IMR-90 (cell line): ENCODE data around the gene LOC101059915.

Experiments
- ATAC-seq: fragments of 200-7000 bp; cut with Tn5 transposase; 2 replicates; pipeline ENCODE4 v1.9.1; 2020; ENCODE audit warnings: low read depth, mild to moderate bottlenecking, moderate library complexity
- BruUV-seq: library from RNA; stranded (reverse); fragments of 400-500 nt; replicated peaks from 2 replicates; lab custom pipeline; 2021; lab: Mats Ljungman, UMichigan
- CTCF ChIA-PET: fragments of 300-600 bp; formaldehyde crosslinking; extraction: SDS; loops from one replicate; lab custom pipeline; 2021; ENCODE audit warnings: antibody characterized with exemption; lab: Yijun Ruan, JAX
- POLR2A ChIA-PET: fragments of 300-600 bp; sonication (Branson Sonifier 250); formaldehyde crosslinking; loops from one replicate; lab custom pipeline; 2022; ENCODE audit warnings: antibody characterized with exemption; ENCODE audit not compliant: unreplicated experiment; lab: Charles Lee
- DNase-seq: peaks from one replicate; pipeline ENCODE4 v3.0.0; 2013
- H2AFZ ChIP-seq: replicated peaks from 2 replicates; pipeline ENCODE3; 2013; ENCODE audit warnings: low read length, mild to moderate bottlenecking; ENCODE audit not compliant: poor library complexity
- H2AK5ac ChIP-seq: 2 replicates; pipeline ENCODE4 v1.6.1; 2013; ENCODE audit warnings: low read depth, low read length, inconsistent platforms
- H2AK9ac ChIP-seq: replicated peaks from 2 replicates; pipeline ENCODE3; 2013; ENCODE audit warnings: mild to moderate bottlenecking, low read depth, low read length, moderate library complexity; ENCODE audit not compliant: poor library complexity
- H2BK120ac ChIP-seq: 2 replicates; pipeline ENCODE4 v1.6.1; 2013; ENCODE audit warnings: low read depth, low read length, inconsistent platforms
- H2BK15ac ChIP-seq: 3 replicates; pipeline ENCODE4 v1.6.1; 2013; ENCODE audit warnings: low read depth, low read length, inconsistent platforms
- H2BK20ac ChIP-seq: 2 replicates; pipeline ENCODE4 v1.6.1; 2013; ENCODE audit warnings: low read depth, mild to moderate bottlenecking, inconsistent platforms, low read length, moderate library complexity
- H2BK5ac ChIP-seq: 2 replicates; pipeline ENCODE4 v1.6.1; 2013; ENCODE audit warnings: mild to moderate bottlenecking, low read depth, low read length, inconsistent platforms; ENCODE audit not compliant: poor library complexity, severe bottlenecking
- H3K14ac ChIP-seq: replicated peaks from 2 replicates; pipeline ENCODE4 v1.6.1; 2013; ENCODE audit warnings: low read depth, low read length, inconsistent platforms
- H3K18ac ChIP-seq: 2 replicates; pipeline ENCODE4 v1.6.1; 2013; ENCODE audit warnings: low read depth, low read length, control low read depth
- H3K23ac ChIP-seq: 2 replicates; pipeline ENCODE4 v1.6.1; 2013; ENCODE audit warnings: low read depth, low read length, inconsistent platforms
- H3K27ac ChIP-seq: 2 replicates; pipeline ENCODE4 v1.5.1; 2013; ENCODE audit warnings: mild to moderate bottlenecking, control low read depth, low read length; ENCODE audit not compliant: insufficient read depth
- H3K27me3 ChIP-seq: 2 replicates; pipeline ENCODE4 v1.6.1; 2013; ENCODE audit warnings: low read length; ENCODE audit not compliant: control insufficient read depth, insufficient read depth
- H3K36me3 ChIP-seq: 2 replicates; pipeline ENCODE4 v1.6.1; 2013; ENCODE audit warnings: low read length, mixed read lengths; ENCODE audit not compliant: control insufficient read depth, insufficient read depth
- H3K4ac ChIP-seq: 2 replicates; pipeline ENCODE4 v1.6.1; 2013; ENCODE audit warnings: low read depth, low read length, inconsistent platforms
- H3K4me1 ChIP-seq: 2 replicates; pipeline ENCODE4 v1.6.1; 2013; ENCODE audit warnings: low read length, mixed read lengths; ENCODE audit not compliant: control insufficient read depth, insufficient read depth
- H3K4me2 ChIP-seq: 2 replicates; pipeline ENCODE4 v1.6.1; 2013; ENCODE audit warnings: low read depth, mild to moderate bottlenecking, control low read depth, low read length, moderate library complexity
- H3K4me3 ChIP-seq: 2 replicates; pipeline ENCODE4 v1.5.1; 2013; ENCODE audit warnings: low read depth, mild to moderate bottlenecking, control low read depth, low read length, moderate library complexity; ENCODE audit not compliant: insufficient read depth
- H3K56ac ChIP-seq: 2 replicates; pipeline ENCODE4 v1.6.1; 2013; ENCODE audit warnings: low read length, inconsistent platforms; ENCODE audit not compliant: insufficient read depth; ENCODE audit errors: extremely low read depth
- H3K79me1 ChIP-seq, 2 experiments: 2 replicates each; pipeline ENCODE4 v1.6.1; 2013; ENCODE audit warnings: low read length in 2 of 2, inconsistent platforms in 1 of 2, low read depth in 1 of 2
- H3K9ac ChIP-seq: 2 replicates; pipeline ENCODE4 v1.6.1; 2013; ENCODE audit warnings: low read depth, low read length, control low read depth
- H3K9me1 ChIP-seq: 2 replicates; pipeline ENCODE4 v1.6.1; 2013; ENCODE audit warnings: low read length, inconsistent platforms; ENCODE audit not compliant: insufficient read depth
- H3K9me3 ChIP-seq: 2 replicates; pipeline ENCODE4 v1.6.1; 2013; ENCODE audit warnings: low read length; ENCODE audit not compliant: control insufficient read depth, insufficient read depth
- H4K20me1 ChIP-seq: 2 replicates; pipeline ENCODE4 v1.6.1; 2013; ENCODE audit warnings: low read length, inconsistent platforms; ENCODE audit not compliant: insufficient read depth
- H4K5ac ChIP-seq: 2 replicates; pipeline ENCODE4 v1.6.1; 2013; ENCODE audit warnings: mild to moderate bottlenecking, low read depth, low read length, control low read depth
- H4K8ac ChIP-seq, 2 experiments: 2 replicates each; pipeline ENCODE4 v1.6.1; 2013; ENCODE audit warnings: low read depth in 2 of 2, low read length in 2 of 2, control low read depth in 1 of 2, inconsistent platforms in 1 of 2
- H4K91ac ChIP-seq: 2 replicates; pipeline ENCODE4 v1.6.1; 2013; ENCODE audit warnings: low read depth, low read length, inconsistent platforms; ENCODE audit not compliant: insufficient read depth
- ELK1 ChIP-seq: fragments of 150-350 bp; IDR thresholded peaks from 2 replicates; pipeline ENCODE4 v1.6.1; 2016; ENCODE audit warnings: low read depth, mild to moderate bottlenecking, low read length, moderate library complexity, borderline replicate concordance
- FOS ChIP-seq: fragments of 150-350 bp; IDR thresholded peaks from 2 replicates; pipeline ENCODE4 v1.6.1; 2016; ENCODE audit warnings: low read depth, low read length
- MAFK ChIP-seq: IDR thresholded peaks from 2 replicates; pipeline ENCODE4 v1.6.1; 2012; ENCODE audit warnings: low read depth, low read length, improper control_type of control experiment
- POLR2A ChIP-seq: IDR thresholded peaks from 2 replicates; pipeline ENCODE4 v1.6.1; 2012; ENCODE audit warnings: mild to moderate bottlenecking, low read depth, low read length
- RAD21 ChIP-seq: IDR thresholded peaks from 2 replicates; pipeline ENCODE4 v1.6.1; 2012; ENCODE audit warnings: low read length, improper control_type of control experiment
- RFX5 ChIP-seq: IDR thresholded peaks from 2 replicates; pipeline ENCODE4 v1.8.0; 2012; ENCODE audit warnings: low read depth, mild to moderate bottlenecking, low read length, moderate library complexity
- WGBS, 2 experiments: methylation state at CpG; one replicate each; pipeline versions ENCODE4 v1.1.5 to v1.1.7; 2013; ENCODE audit warnings: missing lambda C conversion rate in 2 of 2; ENCODE audit not compliant: insufficient read length in 1 of 2; ENCODE audit errors: extremely low coverage in 2 of 2; 5-methylcytosine and 5-hydroxymethylcytosine counted together
- dilution Hi-C: fragments of 300-500 bp; cut with HindIII; formaldehyde crosslinking; loops from one replicate; pipeline ENCODE4 v1.14.3; 2018; ENCODE audit warnings: low sequenced_read_pairs; ENCODE audit not compliant: unreplicated experiment
- in situ Hi-C: fragments of 300-500 bp; cut with MboI; formaldehyde crosslinking; loops from 3 replicates; pipeline ENCODE4 v1.14.3; 2019; ENCODE audit warnings: low sequenced_read_pairs, inconsistent platforms, mixed read lengths
- intact Hi-C: fragments of 100-400 bp; cut with micrococcal nuclease; formaldehyde crosslinking; loops from 2 replicates; pipeline ENCODE4 v1.10.0; 2022
- TF ChIP-seq, protein P1 (sequence below): fragments of 150-350 bp; IDR thresholded peaks from 2 replicates; pipeline ENCODE4 v1.6.1; 2017; ENCODE audit warnings: mild to moderate bottlenecking, antibody characterized with exemption, low read length, low read depth
- TF ChIP-seq, protein P2 (sequence below): conservative IDR thresholded peaks from 2 replicates; pipeline ENCODE4 v1.5.1; 2012; ENCODE audit warnings: mild to moderate bottlenecking, low read depth, low read length, improper control_type of control experiment

The LOC101059915 gene

GRCh38 chrX:71638409-71638808 is 28.9 kb upstream of the LOC101059915 start:
- Histone ChIP-seq H2AFZ (no peak overlapping the region), H3K27ac (no peak overlapping the region), H3K27me3 (peaks cover 1% of the 10 kb centered on the region; the same call in 1 of the 2 replicates), H3K36me3 (no peaks in the 10 kb centered on the region), H4K5ac (no peak overlapping the region), H3K9me3 (no peaks in the 10 kb centered on the region), H3K4me2 (no peak overlapping the region), H4K91ac (no peak overlapping the region), H2AK5ac (no peak overlapping the region), H2BK120ac (no peak overlapping the region), H4K20me1 (no peaks in the 10 kb centered on the region), H3K9me1 (no peaks in the 10 kb centered on the region), H3K4me3 (no peak overlapping the region), H3K18ac (no peak overlapping the region), H3K4me1 (no peaks in the 10 kb centered on the region), H2BK5ac (no peak overlapping the region), H3K23ac (no peak overlapping the region), H4K8ac (no peak overlapping the region), H3K14ac (no peak overlapping the region), H2AK9ac (no peak overlapping the region), H3K9ac (no peak overlapping the region), H2BK20ac (no peak overlapping the region), H3K79me1 (no peaks in the 10 kb centered on the region), H3K56ac (no peak overlapping the region), H3K4ac (no peak overlapping the region), H2BK15ac (no peak overlapping the region)
- dilution Hi-C loops (no loop called here), intact Hi-C loops (no loop called here), in situ Hi-C loops (loop anchor here (25.0 kb wide), 1 partner anchor 876 kb away; no protein-coding TSS in a partner anchor)
- 90% methylated on average over 2 of the region's 4 CpGs; no CpG with 5 or more reads in 1 of the 2 experiments for WGBS, 2 experiments
- POLR2A ChIA-PET, result no interaction called here
- TF ChIP-seq FOS (no peak), RAD21 (no peak), RFX5 (no peak), ELK1 (no peak), POLR2A (no peak), MAFK (no peak)
- TF ChIP-seq, protein P1, sequence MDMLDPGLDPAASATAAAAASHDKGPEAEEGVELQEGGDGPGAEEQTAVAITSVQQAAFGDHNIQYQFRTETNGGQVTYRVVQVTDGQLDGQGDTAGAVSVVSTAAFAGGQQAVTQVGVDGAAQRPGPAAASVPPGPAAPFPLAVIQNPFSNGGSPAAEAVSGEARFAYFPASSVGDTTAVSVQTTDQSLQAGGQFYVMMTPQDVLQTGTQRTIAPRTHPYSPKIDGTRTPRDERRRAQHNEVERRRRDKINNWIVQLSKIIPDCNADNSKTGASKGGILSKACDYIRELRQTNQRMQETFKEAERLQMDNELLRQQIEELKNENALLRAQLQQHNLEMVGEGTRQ, result no peak
- TF ChIP-seq, protein P2, sequence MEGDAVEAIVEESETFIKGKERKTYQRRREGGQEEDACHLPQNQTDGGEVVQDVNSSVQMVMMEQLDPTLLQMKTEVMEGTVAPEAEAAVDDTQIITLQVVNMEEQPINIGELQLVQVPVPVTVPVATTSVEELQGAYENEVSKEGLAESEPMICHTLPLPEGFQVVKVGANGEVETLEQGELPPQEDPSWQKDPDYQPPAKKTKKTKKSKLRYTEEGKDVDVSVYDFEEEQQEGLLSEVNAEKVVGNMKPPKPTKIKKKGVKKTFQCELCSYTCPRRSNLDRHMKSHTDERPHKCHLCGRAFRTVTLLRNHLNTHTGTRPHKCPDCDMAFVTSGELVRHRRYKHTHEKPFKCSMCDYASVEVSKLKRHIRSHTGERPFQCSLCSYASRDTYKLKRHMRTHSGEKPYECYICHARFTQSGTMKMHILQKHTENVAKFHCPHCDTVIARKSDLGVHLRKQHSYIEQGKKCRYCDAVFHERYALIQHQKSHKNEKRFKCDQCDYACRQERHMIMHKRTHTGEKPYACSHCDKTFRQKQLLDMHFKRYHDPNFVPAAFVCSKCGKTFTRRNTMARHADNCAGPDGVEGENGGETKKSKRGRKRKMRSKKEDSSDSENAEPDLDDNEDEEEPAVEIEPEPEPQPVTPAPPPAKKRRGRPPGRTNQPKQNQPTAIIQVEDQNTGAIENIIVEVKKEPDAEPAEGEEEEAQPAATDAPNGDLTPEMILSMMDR, result no peak
- no TSS peak for BruUV-seq
- ATAC-seq, result no peak
- CTCF ChIA-PET, result no interaction called here
- no peak for DNase-seq
